ENCODE measurements around the gene UBR3.

Gene UBR3

GRCh38 chr2:170014769-170015168 is 187.5 kb downstream of the UBR3 start:
- H3K36me3 ChIP-seq (ENCODE audit: control insufficient read depth, insufficient read depth, low read length), result peaks cover 2% of the 10 kb centered on the region; the same call in 1 of the 2 replicates
- no peaks in the 10 kb centered on the region for H3K27me3 ChIP-seq (replicated peaks; ENCODE audit: control insufficient read depth, insufficient read depth, low read length)
- H3K4me3 ChIP-seq (replicated peaks; ENCODE audit: low read depth, low read length), result no peak overlapping the region
- TF ChIP-seq, protein P1, sequence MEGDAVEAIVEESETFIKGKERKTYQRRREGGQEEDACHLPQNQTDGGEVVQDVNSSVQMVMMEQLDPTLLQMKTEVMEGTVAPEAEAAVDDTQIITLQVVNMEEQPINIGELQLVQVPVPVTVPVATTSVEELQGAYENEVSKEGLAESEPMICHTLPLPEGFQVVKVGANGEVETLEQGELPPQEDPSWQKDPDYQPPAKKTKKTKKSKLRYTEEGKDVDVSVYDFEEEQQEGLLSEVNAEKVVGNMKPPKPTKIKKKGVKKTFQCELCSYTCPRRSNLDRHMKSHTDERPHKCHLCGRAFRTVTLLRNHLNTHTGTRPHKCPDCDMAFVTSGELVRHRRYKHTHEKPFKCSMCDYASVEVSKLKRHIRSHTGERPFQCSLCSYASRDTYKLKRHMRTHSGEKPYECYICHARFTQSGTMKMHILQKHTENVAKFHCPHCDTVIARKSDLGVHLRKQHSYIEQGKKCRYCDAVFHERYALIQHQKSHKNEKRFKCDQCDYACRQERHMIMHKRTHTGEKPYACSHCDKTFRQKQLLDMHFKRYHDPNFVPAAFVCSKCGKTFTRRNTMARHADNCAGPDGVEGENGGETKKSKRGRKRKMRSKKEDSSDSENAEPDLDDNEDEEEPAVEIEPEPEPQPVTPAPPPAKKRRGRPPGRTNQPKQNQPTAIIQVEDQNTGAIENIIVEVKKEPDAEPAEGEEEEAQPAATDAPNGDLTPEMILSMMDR (IDR thresholded peaks at IDR 0.05; ENCODE audit: insufficient read depth, low read length, poor library complexity, severe bottlenecking), result no peak
- no peak for DNase-seq (ENCODE audit: extremely low read depth, insufficient read length)

DNA sequence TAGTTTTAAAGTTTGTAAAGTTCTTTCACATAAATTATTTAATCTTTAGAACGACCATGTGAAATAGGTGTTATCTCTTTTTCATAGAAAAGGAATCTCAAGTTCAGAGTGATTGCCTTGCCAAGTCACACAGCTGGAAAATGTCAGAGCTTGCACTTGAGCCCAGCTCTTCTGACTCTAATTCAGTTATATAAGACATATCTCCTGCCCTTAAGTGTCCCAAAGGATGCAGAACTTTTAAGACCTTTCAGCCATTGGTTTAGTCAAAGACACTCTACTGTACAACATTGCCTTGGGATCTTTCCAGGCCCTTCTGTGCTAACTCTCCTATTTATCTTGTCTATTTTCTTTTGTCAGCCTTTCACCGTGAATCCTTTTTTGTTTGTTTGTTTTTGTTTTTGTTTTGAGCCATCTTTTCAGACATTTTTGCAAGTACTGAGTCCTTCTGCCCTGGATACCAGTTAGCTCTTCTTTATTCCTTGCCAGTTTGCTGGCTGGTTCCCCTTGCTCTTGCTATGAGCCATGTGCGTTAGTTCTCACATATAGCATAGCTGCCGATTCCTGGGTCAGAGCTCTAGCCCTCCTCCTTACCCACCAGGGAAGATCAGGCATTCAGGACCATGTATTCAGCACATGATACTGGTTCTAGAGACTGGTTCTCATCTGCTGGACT is 190.7 kb downstream of the UBR3 start:
- DNase-seq (ENCODE audit: extremely low read depth, insufficient read length), result no peak
- H3K4me3 ChIP-seq (replicated peaks; ENCODE audit: low read depth, low read length), result no peak overlapping the region
- peaks cover 2% of the 10 kb centered on the region; the same call in 1 of the 2 replicates for H3K36me3 ChIP-seq (ENCODE audit: control insufficient read depth, insufficient read depth, low read length)
- H3K27me3 ChIP-seq (replicated peaks; ENCODE audit: control insufficient read depth, insufficient read depth, low read length), result no peaks in the 10 kb centered on the region
- TF ChIP-seq, protein P1 (IDR thresholded peaks at IDR 0.05; ENCODE audit: insufficient read depth, low read length, poor library complexity, severe bottlenecking), result no peak

DNA sequence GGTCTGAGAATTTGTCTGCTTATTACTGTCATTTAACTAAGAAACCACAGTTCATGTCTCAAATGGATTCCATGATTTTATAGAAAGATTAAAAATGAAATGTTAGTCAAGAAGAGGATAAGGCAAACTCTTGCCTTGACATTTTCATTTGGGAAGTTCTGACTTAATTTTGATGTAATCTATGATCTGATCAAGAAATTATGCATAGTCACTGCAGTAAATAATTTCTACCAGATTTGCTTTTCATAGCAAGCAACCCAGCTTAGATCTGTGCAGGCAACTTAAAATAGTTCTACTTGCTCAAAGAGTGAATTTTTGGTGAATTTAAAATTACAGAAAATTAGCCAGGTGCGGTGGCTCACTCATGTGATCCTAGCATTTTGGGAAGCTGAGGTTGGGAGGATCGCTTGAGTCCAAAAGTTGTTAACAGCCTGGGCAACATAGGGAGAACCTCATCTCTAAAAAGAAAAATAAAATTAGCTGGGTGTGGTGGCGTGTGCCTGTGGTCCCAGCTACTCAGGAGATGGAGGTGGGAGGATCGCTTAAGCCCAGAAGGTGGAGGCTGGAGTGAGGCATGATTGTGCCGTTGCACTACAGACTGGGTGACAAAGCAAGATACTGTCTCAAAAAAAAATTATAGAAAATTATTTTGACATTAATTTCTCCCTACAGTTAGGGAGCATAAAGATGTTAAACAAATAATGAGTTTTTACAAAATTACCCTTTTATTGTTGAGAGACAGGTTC is 192.0 kb downstream of the UBR3 start:
- Histone ChIP-seq H3K4me3 (replicated peaks; ENCODE audit: low read depth, low read length) (no peak overlapping the region), H3K36me3 (ENCODE audit: control insufficient read depth, insufficient read depth, low read length) (peaks cover 2% of the 10 kb centered on the region; the same call in 1 of the 2 replicates), H3K27me3 (replicated peaks; ENCODE audit: control insufficient read depth, insufficient read depth, low read length) (no peaks in the 10 kb centered on the region)
- TF ChIP-seq, protein P1 (IDR thresholded peaks at IDR 0.05; ENCODE audit: insufficient read depth, low read length, poor library complexity, severe bottlenecking), result no peak
- no peak for DNase-seq (ENCODE audit: extremely low read depth, insufficient read length)

DNA sequence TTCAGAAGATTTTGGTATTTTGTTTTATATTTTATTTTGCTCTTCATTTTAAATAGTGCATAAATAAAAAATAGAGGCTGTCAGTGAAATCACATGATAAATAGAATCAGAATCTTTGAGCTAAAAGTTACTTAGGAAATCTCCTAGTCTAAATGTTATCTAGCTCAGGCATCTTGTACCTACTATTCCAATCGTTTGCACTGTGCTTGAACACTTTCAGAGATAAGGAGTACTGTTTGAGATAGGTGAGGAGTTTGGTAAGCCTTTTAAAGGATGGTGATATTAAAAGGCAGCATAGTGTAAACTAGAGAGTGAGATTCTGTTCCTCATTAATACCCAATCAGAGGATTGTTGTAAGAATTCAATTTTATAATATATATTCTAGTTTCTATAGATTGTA is 193.5 kb downstream of the UBR3 start:
- TF ChIP-seq, protein P1 (IDR thresholded peaks at IDR 0.05; ENCODE audit: insufficient read depth, low read length, poor library complexity, severe bottlenecking), result no peak

DNA sequence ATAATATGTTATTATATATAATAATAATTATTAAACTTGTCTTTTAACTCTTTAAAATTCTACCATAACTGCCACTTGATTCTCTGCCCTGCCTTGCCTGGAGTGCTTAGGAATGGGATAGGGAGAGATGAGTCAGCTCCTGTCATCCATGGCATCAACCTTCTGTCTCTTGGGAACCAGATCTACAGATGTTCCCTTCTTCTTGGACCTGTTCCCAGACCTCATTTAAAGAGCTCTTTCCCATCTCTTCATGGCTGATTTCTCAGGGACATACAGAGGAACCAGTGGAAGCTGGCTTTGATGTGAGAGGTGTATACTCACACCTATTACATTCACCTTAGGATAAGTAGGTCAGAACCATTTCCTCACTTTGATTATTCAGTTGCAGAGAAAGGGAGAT is 195.4 kb downstream of the UBR3 start:
- DNase-seq (ENCODE audit: extremely low read depth, insufficient read length), result no peak
- no peak overlapping the region for H3K4me3 ChIP-seq (replicated peaks; ENCODE audit: low read depth, low read length)
- TF ChIP-seq, protein P1 (IDR thresholded peaks at IDR 0.05; ENCODE audit: insufficient read depth, low read length, poor library complexity, severe bottlenecking), result no peak

More for the DNA sequence above, 193.5 kb downstream of the UBR3 start:
- no peaks in the 10 kb centered on the region for H3K27me3 ChIP-seq (replicated peaks; ENCODE audit: control insufficient read depth, insufficient read depth, low read length)
- DNase-seq (ENCODE audit: extremely low read depth, insufficient read length), result no peak
- H3K36me3 ChIP-seq (ENCODE audit: control insufficient read depth, insufficient read depth, low read length), result peaks cover 2% of the 10 kb centered on the region; the same call in 1 of the 2 replicates
- no peak overlapping the region for H3K4me3 ChIP-seq (replicated peaks; ENCODE audit: low read depth, low read length)

More for the DNA sequence above, 195.4 kb downstream of the UBR3 start:
- peaks cover 2% of the 10 kb centered on the region; the same call in 1 of the 2 replicates for H3K36me3 ChIP-seq (ENCODE audit: control insufficient read depth, insufficient read depth, low read length)
- no peaks in the 10 kb centered on the region for H3K27me3 ChIP-seq (replicated peaks; ENCODE audit: control insufficient read depth, insufficient read depth, low read length)

Measured in GM06990 (cell line).